ENCODE data around the gene TMEM139.

The TMEM139 gene

GRCh38 chr7:143292876-143293275 is 8.1 kb downstream of the TMEM139 start:
- H3K9me3 ChIP-seq (ENCODE audit: insufficient read depth, low read depth, low read length), result no peaks in the 10 kb centered on the region
- H3K9ac ChIP-seq (ENCODE audit: low read depth, low read length), result no peak overlapping the region
- no peaks in the 10 kb centered on the region for H3K27me3 ChIP-seq (ENCODE audit: insufficient read depth, low read length)
- peaks cover 77% of the 10 kb centered on the region for H3K36me3 ChIP-seq (ENCODE audit: insufficient read depth, low read depth, low read length)
- H3K4me1 ChIP-seq (ENCODE audit: insufficient read depth, low read length), result peaks cover 2% of the 10 kb centered on the region; the same call in 1 of the 2 replicates
- H3K4me3 ChIP-seq (ENCODE audit: low read length), result no peak overlapping the region
- H3K27ac ChIP-seq (ENCODE audit: low read length), result no peak overlapping the region

GRCh38 chr7:143295870-143296269 is 11.1 kb downstream of the TMEM139 start:
- Histone ChIP-seq H3K27me3 (ENCODE audit: insufficient read depth, low read length) (no peaks in the 10 kb centered on the region), H3K4me1 (ENCODE audit: insufficient read depth, low read length) (no peaks in the 10 kb centered on the region), H3K9ac (ENCODE audit: low read depth, low read length) (no peak overlapping the region), H3K9me3 (ENCODE audit: insufficient read depth, low read depth, low read length) (no peaks in the 10 kb centered on the region; the same call in 1 of the 2 replicates), H3K4me3 (ENCODE audit: low read length) (no peak overlapping the region), H3K27ac (ENCODE audit: low read length) (no peak overlapping the region), H3K36me3 (ENCODE audit: insufficient read depth, low read depth, low read length) (peaks cover 99% of the 10 kb centered on the region)

GRCh38 chr7:143296686-143297085 is 11.9 kb downstream of the TMEM139 start:
- no peak overlapping the region for H3K27ac ChIP-seq (ENCODE audit: low read length)
- no peaks in the 10 kb centered on the region; the same call in 1 of the 2 replicates for H3K9me3 ChIP-seq (ENCODE audit: insufficient read depth, low read depth, low read length)
- H3K36me3 ChIP-seq (ENCODE audit: insufficient read depth, low read depth, low read length), result peaks cover 99% of the 10 kb centered on the region

GRCh38 chr7:143299346-143299745 is 14.6 kb downstream of the TMEM139 start:
- H3K9ac ChIP-seq (ENCODE audit: low read depth, low read length), result no peak overlapping the region
- no peak overlapping the region for H3K27ac ChIP-seq (ENCODE audit: low read length)
- H3K27me3 ChIP-seq (ENCODE audit: insufficient read depth, low read length), result no peaks in the 10 kb centered on the region
- H3K4me1 ChIP-seq (ENCODE audit: insufficient read depth, low read length), result no peaks in the 10 kb centered on the region
- H3K36me3 ChIP-seq (ENCODE audit: insufficient read depth, low read depth, low read length), result peaks cover 99% of the 10 kb centered on the region
- no peak overlapping the region for H3K4me3 ChIP-seq (ENCODE audit: low read length)
- no peaks in the 10 kb centered on the region; the same call in 1 of the 2 replicates for H3K9me3 ChIP-seq (ENCODE audit: insufficient read depth, low read depth, low read length)

More at GRCh38 chr7:143296686-143297085, 11.9 kb downstream of the TMEM139 start:
- H3K9ac ChIP-seq (ENCODE audit: low read depth, low read length), result no peak overlapping the region
- H3K4me1 ChIP-seq (ENCODE audit: insufficient read depth, low read length), result no peaks in the 10 kb centered on the region
- H3K4me3 ChIP-seq (ENCODE audit: low read length), result no peak overlapping the region
- no peaks in the 10 kb centered on the region for H3K27me3 ChIP-seq (ENCODE audit: insufficient read depth, low read length)

- H3K4me1 ChIP-seq (ENCODE audit: insufficient read depth, low read length), result no peaks in the 10 kb centered on the region
- H3K27me3 ChIP-seq (ENCODE audit: insufficient read depth, low read length), result no peaks in the 10 kb centered on the region
- H3K9me3 ChIP-seq (ENCODE audit: insufficient read depth, low read depth, low read length), result no peaks in the 10 kb centered on the region; the same call in 1 of the 2 replicates
- H3K9ac ChIP-seq (ENCODE audit: low read depth, low read length), result no peak overlapping the region
- no peak overlapping the region for H3K27ac ChIP-seq (ENCODE audit: low read length)
- H3K36me3 ChIP-seq (ENCODE audit: insufficient read depth, low read depth, low read length), result peaks cover 99% of the 10 kb centered on the region
- no peak overlapping the region for H3K4me3 ChIP-seq (ENCODE audit: low read length)
These were observed 15.1 kb downstream of the TMEM139 start for GRCh38 chr7:143299840-143300239.

GRCh38 chr7:143300959-143301935 is 16.5 kb downstream of the TMEM139 start:
- no peak overlapping the region for H3K9ac ChIP-seq (ENCODE audit: low read depth, low read length)
- H3K36me3 ChIP-seq (ENCODE audit: insufficient read depth, low read depth, low read length), result peaks cover 98% of the 10 kb centered on the region
- no peak overlapping the region for H3K27ac ChIP-seq (ENCODE audit: low read length)
- no peaks in the 10 kb centered on the region; the same call in 1 of the 2 replicates for H3K9me3 ChIP-seq (ENCODE audit: insufficient read depth, low read depth, low read length)
- H3K4me1 ChIP-seq (ENCODE audit: insufficient read depth, low read length), result no peaks in the 10 kb centered on the region
- no peaks in the 10 kb centered on the region for H3K27me3 ChIP-seq (ENCODE audit: insufficient read depth, low read length)
- H3K4me3 ChIP-seq (ENCODE audit: low read length), result no peak overlapping the region

GRCh38 chr7:143303733-143304132 is 19.0 kb downstream of the TMEM139 start:
- no peaks in the 10 kb centered on the region for H3K27me3 ChIP-seq (ENCODE audit: insufficient read depth, low read length)
- H3K36me3 ChIP-seq (ENCODE audit: insufficient read depth, low read depth, low read length), result peaks cover 97% of the 10 kb centered on the region
- H3K27ac ChIP-seq (ENCODE audit: low read length), result no peak overlapping the region

GRCh38 chr7:143304938-143305337 is 20.2 kb downstream of the TMEM139 start:
- H3K36me3 ChIP-seq (ENCODE audit: insufficient read depth, low read depth, low read length), result peaks cover 85% of the 10 kb centered on the region
- H3K9me3 ChIP-seq (ENCODE audit: insufficient read depth, low read depth, low read length), result no peaks in the 10 kb centered on the region; the same call in 1 of the 2 replicates
- H3K4me1 ChIP-seq (ENCODE audit: insufficient read depth, low read length), result no peaks in the 10 kb centered on the region
- H3K27me3 ChIP-seq (ENCODE audit: insufficient read depth, low read length), result no peaks in the 10 kb centered on the region
- no peak overlapping the region for H3K9ac ChIP-seq (ENCODE audit: low read depth, low read length)
- no peak overlapping the region for H3K27ac ChIP-seq (ENCODE audit: low read length)
- no peak overlapping the region for H3K4me3 ChIP-seq (ENCODE audit: low read length)

More at GRCh38 chr7:143303733-143304132, 19.0 kb downstream of the TMEM139 start:
- no peak overlapping the region for H3K9ac ChIP-seq (ENCODE audit: low read depth, low read length)
- no peaks in the 10 kb centered on the region for H3K4me1 ChIP-seq (ENCODE audit: insufficient read depth, low read length)
- no peak overlapping the region for H3K4me3 ChIP-seq (ENCODE audit: low read length)
- H3K9me3 ChIP-seq (ENCODE audit: insufficient read depth, low read depth, low read length), result no peaks in the 10 kb centered on the region; the same call in 1 of the 2 replicates

GRCh38 chr7:143305423-143306070 is 20.8 kb downstream of the TMEM139 start:
- Histone ChIP-seq H3K27me3 (ENCODE audit: insufficient read depth, low read length) (no peaks in the 10 kb centered on the region), H3K27ac (ENCODE audit: low read length) (no peak overlapping the region), H3K36me3 (ENCODE audit: insufficient read depth, low read depth, low read length) (peaks cover 78% of the 10 kb centered on the region), H3K4me1 (ENCODE audit: insufficient read depth, low read length) (no peaks in the 10 kb centered on the region), H3K9me3 (ENCODE audit: insufficient read depth, low read depth, low read length) (no peaks in the 10 kb centered on the region), H3K4me3 (ENCODE audit: low read length) (no peak overlapping the region), H3K9ac (ENCODE audit: low read depth, low read length) (no peak overlapping the region)

- H3K36me3 ChIP-seq (ENCODE audit: insufficient read depth, low read depth, low read length), result peaks cover 48% of the 10 kb centered on the region
- no peak overlapping the region for H3K4me3 ChIP-seq (ENCODE audit: low read length)
- H3K27ac ChIP-seq (ENCODE audit: low read length), result no peak overlapping the region
- H3K9me3 ChIP-seq (ENCODE audit: insufficient read depth, low read depth, low read length), result no peaks in the 10 kb centered on the region
- H3K9ac ChIP-seq (ENCODE audit: low read depth, low read length), result no peak overlapping the region
- no peaks in the 10 kb centered on the region for H3K4me1 ChIP-seq (ENCODE audit: insufficient read depth, low read length)
- no peaks in the 10 kb centered on the region for H3K27me3 ChIP-seq (ENCODE audit: insufficient read depth, low read length)
These were observed 23.9 kb downstream of the TMEM139 start for GRCh38 chr7:143308632-143309031.

- no peak overlapping the region for H3K27ac ChIP-seq (ENCODE audit: low read length)
- no peaks in the 10 kb centered on the region for H3K9me3 ChIP-seq (ENCODE audit: insufficient read depth, low read depth, low read length)
- H3K27me3 ChIP-seq (ENCODE audit: insufficient read depth, low read length), result no peaks in the 10 kb centered on the region
- H3K4me1 ChIP-seq (ENCODE audit: insufficient read depth, low read length), result no peaks in the 10 kb centered on the region
- no peaks in the 10 kb centered on the region for H3K36me3 ChIP-seq (ENCODE audit: insufficient read depth, low read depth, low read length)
- H3K4me3 ChIP-seq (ENCODE audit: low read length), result no peak overlapping the region
- no peak overlapping the region for H3K9ac ChIP-seq (ENCODE audit: low read depth, low read length)
These were observed 29.4 kb downstream of the TMEM139 start for GRCh38 chr7:143314127-143314526.
